HepG2 (cell line): ENCODE data around the gene SLC13A3. TPM values are rescaled to one million over a fixed set of nuclear protein-coding genes. Genes with fewer than 3 reads are reported as not detected.
A peak's percentile ranks its signal among the peaks of the same experiment; 100 is the strongest.

Experiments
- AGO1 ChIP-seq: fragments of 200-400 bp; formaldehyde crosslinking; IDR thresholded peaks from 2 replicates; pipeline ENCODE4 v1.6.1; 2017; ENCODE audit warnings: mild to moderate bottlenecking, low read depth, low read length, moderate library complexity; ENCODE audit not compliant: poor library complexity, severe bottlenecking
- DMAP1 ChIP-seq: IDR thresholded peaks from 2 replicates; pipeline ENCODE4 v1.6.1; 2016
- FOXP1 ChIP-seq, 2 experiments: fragments of 450-650 bp in 1 of 2; IDR thresholded peaks; 2 replicates each; pipeline ENCODE4 v1.6.1; 2017 to 2018; ENCODE audit warnings: antibody characterized with exemption in 1 of 2
- HMG20B ChIP-seq: conservative IDR thresholded peaks from 2 replicates; pipeline ENCODE4 v1.6.1; 2016; ENCODE audit warnings: missing genetic modification reagents, missing compliant biosample characterization
- IKZF4 ChIP-seq: sonication (generic); formaldehyde crosslinking; IDR thresholded peaks from 2 replicates; pipeline ENCODE4 v1.5.1; 2020; ENCODE audit warnings: borderline replicate concordance, mild to moderate bottlenecking, low read depth, missing genetic modification reagents; ENCODE audit errors: not compliant biosample characterization
- KAT7 ChIP-seq: IDR thresholded peaks from 2 replicates; pipeline ENCODE4 v1.6.1; 2018; ENCODE audit warnings: borderline replicate concordance, missing compliant biosample characterization
- NCOR1 ChIP-seq: fragments of 200-600 bp; sonication (generic); IDR thresholded peaks from 2 replicates; pipeline ENCODE4 v1.7.0; 2017; ENCODE audit warnings: antibody characterized with exemption, low read length, borderline replicate concordance
- NFYB ChIP-seq: sonication (generic); formaldehyde crosslinking; IDR thresholded peaks from 2 replicates; pipeline ENCODE4 v1.4.0; 2020; ENCODE audit warnings: missing genetic modification reagents
- NR2F6 ChIP-seq, 2 experiments: IDR thresholded peaks; 2 replicates each; pipeline ENCODE4 v1.6.1; 2016; ENCODE audit warnings: antibody characterized with exemption in 1 of 2, mild to moderate bottlenecking in 1 of 2
- PCBP1 ChIP-seq: fragments of 200-400 bp; formaldehyde crosslinking; IDR thresholded peaks from 2 replicates; pipeline ENCODE4 v1.6.1; 2017; ENCODE audit warnings: mild to moderate bottlenecking, low read depth, low read length, borderline replicate concordance
- PHB2 ChIP-seq: fragments of 450-650 bp; IDR thresholded peaks from 2 replicates; pipeline ENCODE4 v1.6.1; 2018; ENCODE audit not compliant: partially characterized antibody
- POGZ ChIP-seq: sonication (generic); formaldehyde crosslinking; IDR thresholded peaks from 2 replicates; pipeline ENCODE4 v1.4.0; 2020; ENCODE audit warnings: mild to moderate bottlenecking, missing genetic modification reagents
- RARA ChIP-seq: IDR thresholded peaks from 2 replicates; pipeline ENCODE4 v1.6.1; 2016; ENCODE audit warnings: missing genetic modification reagents, missing compliant biosample characterization
- RXRB ChIP-seq: IDR thresholded peaks from 2 replicates; pipeline ENCODE4 v1.6.1; 2016; ENCODE audit warnings: borderline replicate concordance, missing genetic modification reagents, missing compliant biosample characterization
- SIX4 ChIP-seq: sonication (generic); formaldehyde crosslinking; IDR thresholded peaks from 2 replicates; pipeline ENCODE4 v1.4.0; 2020; ENCODE audit warnings: missing genetic modification reagents
- TCF7 ChIP-seq: sonication (generic); IDR thresholded peaks from 2 replicates; pipeline ENCODE4 v1.6.1; 2016; ENCODE audit warnings: antibody characterized with exemption, low read depth
- TEAD2 ChIP-seq: sonication (generic); formaldehyde crosslinking; IDR thresholded peaks from 2 replicates; pipeline ENCODE4 v1.9.0; 2021; ENCODE audit warnings: missing genetic modification reagents
- ZFP36L1 ChIP-seq: sonication (generic); formaldehyde crosslinking; IDR thresholded peaks from 2 replicates; pipeline ENCODE4 v1.8.0; 2022; ENCODE audit warnings: mild to moderate bottlenecking, missing genetic modification reagents, moderate library complexity
- ZFP37 ChIP-seq: sonication (generic); formaldehyde crosslinking; IDR thresholded peaks from 2 replicates; pipeline ENCODE4 v1.4.0; 2020; ENCODE audit warnings: missing genetic modification reagents, borderline replicate concordance
- ZNF12 ChIP-seq: sonication (generic); formaldehyde crosslinking; IDR thresholded peaks from 2 replicates; pipeline ENCODE4 v1.5.0; 2020; ENCODE audit warnings: missing genetic modification reagents
- ZNF773 ChIP-seq: sonication (generic); formaldehyde crosslinking; IDR thresholded peaks from 2 replicates; pipeline ENCODE4 v1.4.0; 2020; ENCODE audit warnings: missing genetic modification reagents, borderline replicate concordance
- polyA plus RNA-seq, 8 experiments: library from polyadenylated mRNA; depleted of rRNA in 3 of 8; stranded (reverse) in 7 of 8; unstranded in 1 of 8; fragments of >200 nt; fragmentation: Illumina TruSeq in 4 of 8; extraction: Trizol in 4 of 8; gene quantifications; 2 replicates each; pipeline versions ENCODE4 v1.2.1 to v1.2.3, GENCODE V29; 2011 to 2016; ENCODE audit warnings: low read depth in 4 of 8, missing spikeins in 1 of 8, mixed read lengths in 1 of 8; ENCODE audit not compliant: insufficient read depth in 1 of 8
- total RNA-seq, 5 experiments: library from RNA; depleted of rRNA; stranded (reverse); fragments of >200 nt; fragmentation: Illumina TruSeq; extraction: Trizol; gene quantifications; 2 replicates each; pipeline ENCODE4 v1.2.3, GENCODE V29; 2016; ENCODE audit warnings: low read depth in 1 of 5
- TF ChIP-seq, protein P1 (sequence below): sonication (generic); formaldehyde crosslinking; IDR thresholded peaks from 2 replicates; pipeline ENCODE4 v1.4.0; 2020; ENCODE audit warnings: missing genetic modification reagents
- TF ChIP-seq, protein P2 (sequence below): sonication (generic); formaldehyde crosslinking; IDR thresholded peaks from 2 replicates; pipeline ENCODE4 v1.9.0; 2022; ENCODE audit warnings: missing genetic modification reagents, mild to moderate bottlenecking, borderline replicate concordance
- TF ChIP-seq, protein P3 (sequence below): sonication (generic); formaldehyde crosslinking; IDR thresholded peaks from 2 replicates; pipeline ENCODE4 v1.8.0; 2023; ENCODE audit warnings: mild to moderate bottlenecking, missing genetic modification reagents
- TF ChIP-seq, protein P4 (sequence below): sonication (generic); formaldehyde crosslinking; IDR thresholded peaks from 2 replicates; pipeline ENCODE4 v1.8.1; 2023; ENCODE audit warnings: mild to moderate bottlenecking, missing genetic modification reagents

The SLC13A3 gene
- total and polyA plus RNA-seq, 2 of the 13 experiments (the other 11 are each of a cell fraction or from before 2014, with no cell fraction given), result 66.5 to 76.0 TPM

GRCh38 chr20:46584508-46584907 lies 66.8 kb downstream of the SLC13A3 start (continued):
- TF ChIP-seq KAT7 (CRISPR knock-in tag), result no peak
- TF ChIP-seq RARA (CRISPR knock-in tag), result peak; percentile 94
- no peak for TF ChIP-seq NFYB (CRISPR knock-in tag)
- TF ChIP-seq ZFP36L1 (CRISPR knock-in tag), result 0 out of 2 replicates have a peak, but pooled peaks have one; percentile 35
- TF ChIP-seq NR2F6 (IDR thresholded peaks at IDR 0.05), result peak; percentile 74
- TF ChIP-seq NR2F6 (CRISPR knock-in tag; IDR thresholded peaks at IDR 0.05), result peak; percentile 70; the same call in 1 of the 2 replicates
- 0 out of 2 replicates have a peak, but pooled peaks have one; percentile 40 for TF ChIP-seq HMG20B (CRISPR knock-in tag)
- no peak for TF ChIP-seq DMAP1
- TF ChIP-seq, protein P1, sequence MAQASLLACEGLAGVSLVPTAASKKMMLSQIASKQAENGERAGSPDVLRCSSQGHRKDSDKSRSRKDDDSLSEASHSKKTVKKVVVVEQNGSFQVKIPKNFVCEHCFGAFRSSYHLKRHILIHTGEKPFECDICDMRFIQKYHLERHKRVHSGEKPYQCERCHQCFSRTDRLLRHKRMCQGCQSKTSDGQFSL (CRISPR knock-in tag), result no peak
- no peak for TF ChIP-seq PCBP1
- TF ChIP-seq IKZF4 (CRISPR knock-in tag), result no peak
- TF ChIP-seq, protein P2, sequence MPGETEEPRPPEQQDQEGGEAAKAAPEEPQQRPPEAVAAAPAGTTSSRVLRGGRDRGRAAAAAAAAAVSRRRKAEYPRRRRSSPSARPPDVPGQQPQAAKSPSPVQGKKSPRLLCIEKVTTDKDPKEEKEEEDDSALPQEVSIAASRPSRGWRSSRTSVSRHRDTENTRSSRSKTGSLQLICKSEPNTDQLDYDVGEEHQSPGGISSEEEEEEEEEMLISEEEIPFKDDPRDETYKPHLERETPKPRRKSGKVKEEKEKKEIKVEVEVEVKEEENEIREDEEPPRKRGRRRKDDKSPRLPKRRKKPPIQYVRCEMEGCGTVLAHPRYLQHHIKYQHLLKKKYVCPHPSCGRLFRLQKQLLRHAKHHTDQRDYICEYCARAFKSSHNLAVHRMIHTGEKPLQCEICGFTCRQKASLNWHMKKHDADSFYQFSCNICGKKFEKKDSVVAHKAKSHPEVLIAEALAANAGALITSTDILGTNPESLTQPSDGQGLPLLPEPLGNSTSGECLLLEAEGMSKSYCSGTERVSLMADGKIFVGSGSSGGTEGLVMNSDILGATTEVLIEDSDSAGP (CRISPR knock-in tag), result no peak
- no peak for TF ChIP-seq TEAD2 (CRISPR knock-in tag)
- peak; percentile 72 for TF ChIP-seq TCF7
- TF ChIP-seq PHB2, result no peak
- TF ChIP-seq, protein P3, sequence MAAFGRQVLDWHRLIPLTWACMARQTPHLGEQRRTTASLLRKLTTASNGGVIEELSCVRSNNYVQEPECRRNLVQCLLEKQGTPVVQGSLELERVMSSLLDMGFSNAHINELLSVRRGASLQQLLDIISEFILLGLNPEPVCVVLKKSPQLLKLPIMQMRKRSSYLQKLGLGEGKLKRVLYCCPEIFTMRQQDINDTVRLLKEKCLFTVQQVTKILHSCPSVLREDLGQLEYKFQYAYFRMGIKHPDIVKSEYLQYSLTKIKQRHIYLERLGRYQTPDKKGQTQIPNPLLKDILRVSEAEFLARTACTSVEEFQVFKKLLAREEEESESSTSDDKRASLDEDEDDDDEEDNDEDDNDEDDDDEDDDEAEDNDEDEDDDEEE (CRISPR knock-in tag), result no peak
- 0 out of 2 replicates have a peak, but pooled peaks have one; percentile 21 for TF ChIP-seq POGZ (CRISPR knock-in tag)
- TF ChIP-seq ZFP37, result no peak
- peak; percentile 47; the same call in 1 of the 2 replicates for TF ChIP-seq SIX4
- no peak for TF ChIP-seq FOXP1 (IDR thresholded peaks at IDR 0.05)
- peak; percentile 73 for TF ChIP-seq FOXP1 (CRISPR knock-in tag; IDR thresholded peaks at IDR 0.05)
- TF ChIP-seq RXRB, result peak; percentile 95
- TF ChIP-seq NCOR1, result peak; percentile 83; the same call in 1 of the 2 replicates
- TF ChIP-seq ZNF12, result no peak
- no peak for TF ChIP-seq ZNF773
- TF ChIP-seq AGO1, result no peak
- TF ChIP-seq, protein P4, sequence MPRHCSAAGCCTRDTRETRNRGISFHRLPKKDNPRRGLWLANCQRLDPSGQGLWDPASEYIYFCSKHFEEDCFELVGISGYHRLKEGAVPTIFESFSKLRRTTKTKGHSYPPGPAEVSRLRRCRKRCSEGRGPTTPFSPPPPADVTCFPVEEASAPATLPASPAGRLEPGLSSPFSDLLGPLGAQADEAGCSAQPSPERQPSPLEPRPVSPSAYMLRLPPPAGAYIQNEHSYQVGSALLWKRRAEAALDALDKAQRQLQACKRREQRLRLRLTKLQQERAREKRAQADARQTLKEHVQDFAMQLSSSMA (CRISPR knock-in tag), result no peak
- TF ChIP-seq, all 625 proteins: peak for 68
